Esophagus squamous epithelium (tissue), 4 donors: ENCODE results near the gene CD93.

ENCODE experiments used
- CTCF ChIP-seq, 6 experiments: fragments of 450-650 bp in 4 of 6; fragments of 200-600 bp in 2 of 6; sonication (generic) in 2 of 6; IDR thresholded peaks; one replicate each; pipeline ENCODE4 v1.5.1; 2016 to 2019; ENCODE audit warnings: antibody characterized with exemption in 6 of 6, mild to moderate bottlenecking in 4 of 6, moderate library complexity in 4 of 6
- POLR2A ChIP-seq, 4 donors: fragments of 450-650 bp; IDR thresholded peaks; one replicate each; pipeline ENCODE4 v1.6.1; 2017; ENCODE audit warnings: antibody characterized with exemption in 4 of 4, mild to moderate bottlenecking in 4 of 4, moderate library complexity in 3 of 4

DNA sequence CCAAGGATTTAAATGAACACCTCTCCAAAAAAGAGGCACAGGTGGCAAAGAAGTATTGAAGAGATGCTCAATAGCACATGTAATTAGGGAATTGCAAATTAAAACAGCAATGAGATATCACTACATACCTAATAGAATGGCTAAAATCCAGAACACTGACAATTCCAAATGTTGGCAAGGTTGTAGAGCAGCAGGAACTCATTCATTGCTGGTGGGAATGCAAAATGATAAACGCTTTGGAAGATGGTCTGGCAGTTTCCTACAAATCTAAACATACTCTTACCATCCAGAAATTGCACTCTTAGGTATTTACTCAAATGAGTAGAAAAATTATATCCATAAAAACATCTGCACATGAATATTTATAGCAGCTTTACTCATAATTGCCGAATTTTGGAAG, 17.0 kb downstream of the CD93 start:
- TF ChIP-seq CTCF (IDR thresholded peaks at IDR 0.05): no peak
- TF ChIP-seq POLR2A (IDR thresholded peaks at IDR 0.05): no peak
